Type B pancreatic cell (in vitro differentiated cells): Measurements from ENCODE around the gene NUP50. TPM values are rescaled to one million over a fixed set of nuclear protein-coding genes. Genes with fewer than 3 reads are reported as not detected.

ENCODE experiments used
- DNase-seq: peaks from one replicate; pipeline ENCODE4 v3.0.0; 2021; ENCODE audit warnings: mixed read lengths; ENCODE audit not compliant: unreplicated experiment; ENCODE audit errors: extremely low spot score
- H3K27ac Mint-ChIP-seq: 2 replicates; pipeline ENCODE4 v1.8.0; 2021; ENCODE audit warnings: mild to moderate bottlenecking, mixed read lengths
- H3K27me3 Mint-ChIP-seq: 2 replicates; pipeline ENCODE4 v1.8.0; 2021; ENCODE audit warnings: mixed read lengths
- H3K36me3 Mint-ChIP-seq: 2 replicates; pipeline ENCODE4 v1.8.0; 2021; ENCODE audit warnings: mixed read lengths
- H3K4me1 Mint-ChIP-seq: one replicate; pipeline ENCODE4 v1.8.0; 2021; ENCODE audit warnings: mixed read lengths; ENCODE audit not compliant: unreplicated experiment
- H3K4me3 Mint-ChIP-seq: 2 replicates; pipeline ENCODE4 v1.8.0; 2021; ENCODE audit warnings: mild to moderate bottlenecking, mixed read lengths
- H3K9me3 Mint-ChIP-seq: 2 replicates; pipeline ENCODE4 v1.8.0; 2021; ENCODE audit warnings: mixed read lengths
- CTCF ChIP-seq: fragments of 200-600 bp; sonication (generic); conservative IDR thresholded peaks from 2 replicates; pipeline ENCODE4 v1.5.0; 2021; ENCODE audit warnings: antibody characterized with exemption, mild to moderate bottlenecking
- total RNA-seq: library from RNA; stranded (reverse); gene quantifications from 2 replicates; pipeline ENCODE4 v1.2.1, GENCODE V29; 2021; ENCODE audit warnings: low replicate concordance

The NUP50 gene
- total RNA-seq, 1 donor from 2014 or later: 83.6 TPM

- no peaks in the 10 kb centered on the region for H3K9me3 Mint-ChIP-seq
- H3K4me1 Mint-ChIP-seq: peaks cover 29% of the 10 kb centered on the region
- no peak overlapping the region for H3K4me3 Mint-ChIP-seq
- no peak for DNase-seq
- TF ChIP-seq CTCF: no peak
- H3K27me3 Mint-ChIP-seq: no peaks in the 10 kb centered on the region
- peak overlapping the region; percentile 82 for H3K27ac Mint-ChIP-seq
- H3K36me3 Mint-ChIP-seq: peaks cover 8% of the 10 kb centered on the region
Observed at GRCh38 chr22:45208696-45208992, 44.9 kb downstream of the NUP50 start.

- no peak for DNase-seq
- no peak overlapping the region for H3K4me3 Mint-ChIP-seq
- H3K36me3 Mint-ChIP-seq: peaks cover 8% of the 10 kb centered on the region
- TF ChIP-seq CTCF: peak; percentile 87
- no peaks in the 10 kb centered on the region for H3K27me3 Mint-ChIP-seq
- peaks cover 29% of the 10 kb centered on the region for H3K4me1 Mint-ChIP-seq
- no peak overlapping the region for H3K27ac Mint-ChIP-seq
- no peaks in the 10 kb centered on the region for H3K9me3 Mint-ChIP-seq
Observed at GRCh38 chr22:45208993-45209838, 45.5 kb downstream of the NUP50 start.

- Mint-ChIP-seq H3K4me1 (peaks cover 29% of the 10 kb centered on the region), H3K36me3 (peaks cover 8% of the 10 kb centered on the region), H3K4me3 (no peak overlapping the region), H3K27me3 (no peaks in the 10 kb centered on the region), H3K9me3 (no peaks in the 10 kb centered on the region), H3K27ac (no peak overlapping the region)
- TF ChIP-seq CTCF: no peak
- DNase-seq: no peak
Observed at GRCh38 chr22:45210174-45210573, 46.4 kb downstream of the NUP50 start.

- TF ChIP-seq CTCF: no peak
- peaks cover 29% of the 10 kb centered on the region for H3K4me1 Mint-ChIP-seq
- H3K36me3 Mint-ChIP-seq: peaks cover 8% of the 10 kb centered on the region
- no peaks in the 10 kb centered on the region for H3K9me3 Mint-ChIP-seq
- H3K27me3 Mint-ChIP-seq: no peaks in the 10 kb centered on the region
- no peak overlapping the region for H3K4me3 Mint-ChIP-seq
- no peak overlapping the region for H3K27ac Mint-ChIP-seq
- no peak for DNase-seq
Observed at GRCh38 chr22:45210577-45210976, 46.9 kb downstream of the NUP50 start.

GRCh38 chr22:45210991-45211390 is 47.3 kb downstream of the NUP50 start:
- Mint-ChIP-seq H3K4me1 (peaks cover 29% of the 10 kb centered on the region), H3K9me3 (no peaks in the 10 kb centered on the region), H3K36me3 (peaks cover 8% of the 10 kb centered on the region), H3K4me3 (no peak overlapping the region), H3K27me3 (no peaks in the 10 kb centered on the region), H3K27ac (peak overlapping the region; percentile 36)
- no peak for DNase-seq
- no peak for TF ChIP-seq CTCF
